PC-9 (cell line): ENCODE measurements around the gene COL5A1. TPM values are rescaled to one million over a fixed set of nuclear protein-coding genes. Genes with fewer than 3 reads are reported as not detected.

Source experiments
- BruUV-seq: library from RNA; stranded (reverse); fragments of 400-500 nt; replicated peaks from 2 replicates; lab custom pipeline; 2021; lab: Mats Ljungman, UMichigan
- CTCF ChIA-PET: fragments of 300-600 bp; sonication (Branson Sonifier 250); formaldehyde crosslinking; loops from one replicate; lab custom pipeline; 2022; ENCODE audit warnings: antibody characterized with exemption; lab: Charles Lee
- POLR2A ChIA-PET: fragments of 300-600 bp; sonication (Branson Sonifier 250); formaldehyde crosslinking; loops from one replicate; lab custom pipeline; 2022; ENCODE audit warnings: antibody characterized with exemption; ENCODE audit not compliant: unreplicated experiment; lab: Charles Lee
- DNase-seq, 2 experiments: peaks; one replicate each; pipeline versions ENCODE4 v3.0.0 to v3.0.0-alpha.2; 2015 to 2022; ENCODE audit warnings: mixed read lengths in 1 of 2
- H2AFZ ChIP-seq: fragments of 200-600 bp; sonication (generic); 2 replicates; pipeline ENCODE4 v1.8.1; 2017; ENCODE audit warnings: antibody characterized with exemption
- H3F3A ChIP-seq: fragments of 200-600 bp; sonication (generic); 2 replicates; pipeline ENCODE4 v1.8.1; 2017; ENCODE audit warnings: antibody characterized with exemption, mild to moderate bottlenecking, low read depth; ENCODE audit not compliant: insufficient read depth
- H3K27ac ChIP-seq: fragments of 200-600 bp; sonication (generic); 2 replicates; pipeline ENCODE4 v1.6.1; 2016; ENCODE audit warnings: mixed run types
- H3K27me3 ChIP-seq: fragments of 200-600 bp; sonication (generic); 2 replicates; pipeline ENCODE4 v1.6.1; 2016; ENCODE audit warnings: low read depth, mixed run types; ENCODE audit not compliant: insufficient read depth
- H3K36me3 ChIP-seq: fragments of 200-600 bp; sonication (generic); 2 replicates; pipeline ENCODE4 v1.6.1; 2016; ENCODE audit warnings: low read depth, mixed run types
- H3K4me1 ChIP-seq: fragments of 200-600 bp; sonication (generic); replicated peaks from 2 replicates; pipeline ENCODE4 v1.6.1; 2016; ENCODE audit warnings: mixed run types; ENCODE audit not compliant: insufficient read depth
- H3K4me2 ChIP-seq: fragments of 200-600 bp; sonication (generic); 2 replicates; pipeline ENCODE4 v1.6.1; 2017; ENCODE audit warnings: mixed run types
- H3K4me3 ChIP-seq: fragments of 200-600 bp; sonication (generic); 2 replicates; pipeline ENCODE4 v1.6.1; 2016; ENCODE audit warnings: mixed run types
- H3K79me2 ChIP-seq: fragments of 200-600 bp; sonication (generic); 2 replicates; pipeline ENCODE4 v1.6.1; 2017; ENCODE audit warnings: low read depth, mixed run types
- H3K9me2 ChIP-seq: fragments of 200-600 bp; sonication (generic); 2 replicates; pipeline ENCODE4 v1.8.1; 2017; ENCODE audit warnings: mild to moderate bottlenecking; ENCODE audit not compliant: insufficient read depth
- H3K9me3 ChIP-seq: fragments of 200-600 bp; sonication (generic); 2 replicates; pipeline ENCODE4 v1.8.1; 2016; ENCODE audit warnings: low read depth; ENCODE audit not compliant: insufficient read depth
- H4K20me1 ChIP-seq: fragments of 200-600 bp; sonication (generic); 2 replicates; pipeline ENCODE4 v1.8.1; 2017; ENCODE audit not compliant: insufficient read depth
- EZH2 ChIP-seq: fragments of 200-600 bp; sonication (generic); IDR thresholded peaks from 2 replicates; pipeline ENCODE4 v1.8.0; 2017; ENCODE audit warnings: antibody characterized with exemption, low read depth
- intact Hi-C: fragments of 100-400 bp; cut with micrococcal nuclease; formaldehyde crosslinking; loops from one replicate; pipeline ENCODE4 v1.10.0; 2022; ENCODE audit not compliant: unreplicated experiment
- total RNA-seq: library from RNA; stranded (reverse); gene quantifications from 2 replicates; pipeline ENCODE4 v1.2.3, GENCODE V29; 2021
- TF ChIP-seq, protein P1 (sequence below): fragments of 200-600 bp; sonication (generic); conservative IDR thresholded peaks from 2 replicates; pipeline ENCODE4 v1.6.1; 2017; ENCODE audit warnings: mixed run types, antibody characterized with exemption, mild to moderate bottlenecking, moderate library complexity

The COL5A1 gene
- total RNA-seq, 1 experiment from 2014 or later, result 15.2 TPM

- no peak for TF ChIP-seq EZH2
- TF ChIP-seq, protein P1, sequence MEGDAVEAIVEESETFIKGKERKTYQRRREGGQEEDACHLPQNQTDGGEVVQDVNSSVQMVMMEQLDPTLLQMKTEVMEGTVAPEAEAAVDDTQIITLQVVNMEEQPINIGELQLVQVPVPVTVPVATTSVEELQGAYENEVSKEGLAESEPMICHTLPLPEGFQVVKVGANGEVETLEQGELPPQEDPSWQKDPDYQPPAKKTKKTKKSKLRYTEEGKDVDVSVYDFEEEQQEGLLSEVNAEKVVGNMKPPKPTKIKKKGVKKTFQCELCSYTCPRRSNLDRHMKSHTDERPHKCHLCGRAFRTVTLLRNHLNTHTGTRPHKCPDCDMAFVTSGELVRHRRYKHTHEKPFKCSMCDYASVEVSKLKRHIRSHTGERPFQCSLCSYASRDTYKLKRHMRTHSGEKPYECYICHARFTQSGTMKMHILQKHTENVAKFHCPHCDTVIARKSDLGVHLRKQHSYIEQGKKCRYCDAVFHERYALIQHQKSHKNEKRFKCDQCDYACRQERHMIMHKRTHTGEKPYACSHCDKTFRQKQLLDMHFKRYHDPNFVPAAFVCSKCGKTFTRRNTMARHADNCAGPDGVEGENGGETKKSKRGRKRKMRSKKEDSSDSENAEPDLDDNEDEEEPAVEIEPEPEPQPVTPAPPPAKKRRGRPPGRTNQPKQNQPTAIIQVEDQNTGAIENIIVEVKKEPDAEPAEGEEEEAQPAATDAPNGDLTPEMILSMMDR, result no peak
- no peak for DNase-seq
- H3K4me3 ChIP-seq, result no peak overlapping the region
- H3K9me2 ChIP-seq, result no peaks in the 10 kb centered on the region
- peaks cover 62% of the 10 kb centered on the region for H3K27me3 ChIP-seq
- H2AFZ ChIP-seq, result no peak overlapping the region
- ChIA-PET CTCF (no interaction called here), POLR2A (no interaction called here)
- H4K20me1 ChIP-seq, result no peaks in the 10 kb centered on the region
- intact Hi-C loops, result no loop called here
- no TSS peak for BruUV-seq
- no peak overlapping the region for H3K4me2 ChIP-seq
- no peak overlapping the region for H3K27ac ChIP-seq
- no peaks in the 10 kb centered on the region for H3K4me1 ChIP-seq
- no peaks in the 10 kb centered on the region for H3K36me3 ChIP-seq
- H3K9me3 ChIP-seq, result no peaks in the 10 kb centered on the region
- H3F3A ChIP-seq, result no peaks in the 10 kb centered on the region
- H3K79me2 ChIP-seq, result no peaks in the 10 kb centered on the region
Observed at GRCh38 chr9:134726026-134726721, 84.6 kb downstream of the COL5A1 start.

DNA sequence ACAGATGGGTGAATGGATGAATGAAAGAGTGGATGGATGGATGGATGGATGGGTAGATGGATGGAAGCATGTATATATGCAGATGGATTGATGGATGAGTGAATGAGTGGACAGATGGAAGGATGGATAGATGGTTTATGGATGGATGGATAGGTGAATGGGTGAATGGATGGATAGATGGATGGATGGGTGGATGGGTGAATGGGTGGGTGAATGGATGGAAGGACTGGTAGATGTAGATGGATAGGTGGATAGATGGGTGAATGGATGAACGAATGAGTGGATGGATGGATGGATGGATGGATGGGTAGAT is 85.1 kb downstream of the COL5A1 start:
- CTCF ChIA-PET, result no interaction called here
- intact Hi-C loops, result no loop called here
- Histone ChIP-seq H3K4me1 (no peaks in the 10 kb centered on the region), H3K36me3 (no peaks in the 10 kb centered on the region), H3K9me3 (no peaks in the 10 kb centered on the region), H4K20me1 (no peaks in the 10 kb centered on the region), H3K4me2 (no peak overlapping the region), H3K4me3 (no peak overlapping the region), H3K27ac (no peak overlapping the region), H2AFZ (no peak overlapping the region), H3K79me2 (no peaks in the 10 kb centered on the region), H3K27me3 (peaks cover 60% of the 10 kb centered on the region), H3K9me2 (no peaks in the 10 kb centered on the region), H3F3A (no peaks in the 10 kb centered on the region)
- POLR2A ChIA-PET, result no interaction called here
- no TSS peak for BruUV-seq
- TF ChIP-seq, protein P1, result no peak
- TF ChIP-seq EZH2, result no peak
- no peak for DNase-seq

- H3K27ac ChIP-seq, result no peak overlapping the region
- BruUV-seq, result no TSS peak
- H3K4me1 ChIP-seq, result no peaks in the 10 kb centered on the region
- no peaks in the 10 kb centered on the region for H3K36me3 ChIP-seq
- H3K27me3 ChIP-seq, result peaks cover 60% of the 10 kb centered on the region
- DNase-seq, result no peak
- intact Hi-C loops, result no loop called here
- no peak overlapping the region for H3K4me3 ChIP-seq
- H2AFZ ChIP-seq, result no peak overlapping the region
- POLR2A ChIA-PET, result no interaction called here
- CTCF ChIA-PET, result no interaction called here
- H3K79me2 ChIP-seq, result no peaks in the 10 kb centered on the region
- H4K20me1 ChIP-seq, result no peaks in the 10 kb centered on the region
- no peaks in the 10 kb centered on the region for H3F3A ChIP-seq
- TF ChIP-seq, protein P1, result no peak
- TF ChIP-seq EZH2, result no peak
- no peaks in the 10 kb centered on the region for H3K9me2 ChIP-seq
- H3K9me3 ChIP-seq, result no peaks in the 10 kb centered on the region
- no peak overlapping the region for H3K4me2 ChIP-seq
Observed at GRCh38 chr9:134728021-134728795, 86.6 kb downstream of the COL5A1 start.
